ENCODE results near the gene GJD3. TPM values are rescaled to one million over a fixed set of nuclear protein-coding genes. Genes with fewer than 3 reads are reported as not detected.

Gene GJD3
- total RNA-seq, 1 experiment from 2014 or later: not detected

GRCh38 chr17:40328386-40328766, 36.2 kb downstream of the GJD3 start:
- no peak overlapping the region for H3K4me2 ChIP-seq (ENCODE audit: insufficient read depth, insufficient read length, low read length)
- H2BK12ac ChIP-seq (ENCODE audit: insufficient read length, low read depth, low read length): no peak overlapping the region
- H3K23me2 ChIP-seq (ENCODE audit: insufficient read length, low read depth, low read length, poor library complexity, severe bottlenecking): no peaks in the 10 kb centered on the region
- no peak overlapping the region for H2BK120ac ChIP-seq (ENCODE audit: low read depth, low read length, poor library complexity, severe bottlenecking)
- no peak overlapping the region for H3K23ac ChIP-seq (ENCODE audit: insufficient read length, low read depth, low read length)
- Mint-ChIP-seq H3K9me3 (no peaks in the 10 kb centered on the region), H3K4me1 (peaks cover 8 to 18% of the 10 kb centered on the region in 2 experiments), H3K36me3 (ENCODE audit: insufficient read depth in 1 of 3, low read depth in 3 of 3) (peaks cover 6 to 8% (median 7%) of the 10 kb centered on the region in 3 experiments), H3K27me3 (ENCODE audit: low read depth) (peaks cover 22% of the 10 kb centered on the region), H3K4me3 (no peak overlapping the region), H3K27ac (no peak overlapping the region)
- H3K79me1 ChIP-seq (ENCODE audit: insufficient read depth, low read depth, low read length, poor library complexity, severe bottlenecking): no peaks in the 10 kb centered on the region
- no peaks in the 10 kb centered on the region; the same call in 1 of the 2 replicates for H3K4me1 ChIP-seq (ENCODE audit: insufficient read depth, low read length)
- no peak overlapping the region for H2BK5ac ChIP-seq (ENCODE audit: insufficient read length, low read length)
- H3K56ac ChIP-seq (ENCODE audit: insufficient read length, low read depth, low read length): no peak overlapping the region
- H4K91ac ChIP-seq (ENCODE audit: insufficient read length, low read depth, low read length): no peak overlapping the region
- TF ChIP-seq, protein P1, sequence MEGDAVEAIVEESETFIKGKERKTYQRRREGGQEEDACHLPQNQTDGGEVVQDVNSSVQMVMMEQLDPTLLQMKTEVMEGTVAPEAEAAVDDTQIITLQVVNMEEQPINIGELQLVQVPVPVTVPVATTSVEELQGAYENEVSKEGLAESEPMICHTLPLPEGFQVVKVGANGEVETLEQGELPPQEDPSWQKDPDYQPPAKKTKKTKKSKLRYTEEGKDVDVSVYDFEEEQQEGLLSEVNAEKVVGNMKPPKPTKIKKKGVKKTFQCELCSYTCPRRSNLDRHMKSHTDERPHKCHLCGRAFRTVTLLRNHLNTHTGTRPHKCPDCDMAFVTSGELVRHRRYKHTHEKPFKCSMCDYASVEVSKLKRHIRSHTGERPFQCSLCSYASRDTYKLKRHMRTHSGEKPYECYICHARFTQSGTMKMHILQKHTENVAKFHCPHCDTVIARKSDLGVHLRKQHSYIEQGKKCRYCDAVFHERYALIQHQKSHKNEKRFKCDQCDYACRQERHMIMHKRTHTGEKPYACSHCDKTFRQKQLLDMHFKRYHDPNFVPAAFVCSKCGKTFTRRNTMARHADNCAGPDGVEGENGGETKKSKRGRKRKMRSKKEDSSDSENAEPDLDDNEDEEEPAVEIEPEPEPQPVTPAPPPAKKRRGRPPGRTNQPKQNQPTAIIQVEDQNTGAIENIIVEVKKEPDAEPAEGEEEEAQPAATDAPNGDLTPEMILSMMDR (conservative IDR thresholded peaks at IDR 0.05): no peak
- H2AFZ ChIP-seq (ENCODE audit: low read length): no peak overlapping the region
- H3T11ph ChIP-seq (ENCODE audit: low read length): no peak overlapping the region
- no peak overlapping the region for H3K14ac ChIP-seq (ENCODE audit: insufficient read depth, low read length)
- H4K8ac ChIP-seq (replicated peaks; ENCODE audit: insufficient read length, low read depth, low read length): no peak overlapping the region
- WGBS (ENCODE audit: extremely low coverage, insufficient read length, low lambda C conversion rate): no CpG with 5 or more reads among the region's 2 CpGs
- no peak overlapping the region for H2AK5ac ChIP-seq (ENCODE audit: insufficient read length, low read length)
- no peaks in the 10 kb centered on the region for H3K9me3 ChIP-seq (ENCODE audit: control insufficient read depth, low read depth, low read length)
- H3K79me2 ChIP-seq (ENCODE audit: insufficient read depth, low read length): peaks cover 3% of the 10 kb centered on the region; the same call in 1 of the 2 replicates
- no peaks in the 10 kb centered on the region for H3K27me3 ChIP-seq (ENCODE audit: insufficient read depth, low read length)
- H4K5ac ChIP-seq (ENCODE audit: insufficient read length, low read depth, low read length): no peak overlapping the region
- no peak overlapping the region for H3K4ac ChIP-seq (ENCODE audit: low read depth, low read length)
- H2BK20ac ChIP-seq (ENCODE audit: low read depth, low read length, poor library complexity, severe bottlenecking): no peak overlapping the region
- no peak for DNase-seq
- no peak overlapping the region for H3K18ac ChIP-seq (ENCODE audit: insufficient read length, low read depth, low read length)
- H3K27ac ChIP-seq (ENCODE audit: insufficient read length, low read depth, low read length): no peak overlapping the region
- no peak overlapping the region for H2BK15ac ChIP-seq (ENCODE audit: low read depth, low read length)
- H3K9ac ChIP-seq (ENCODE audit: extremely low read depth, insufficient read length, low read length): no peak overlapping the region
- no peaks in the 10 kb centered on the region for H4K20me1 ChIP-seq (ENCODE audit: control insufficient read depth, insufficient read depth, insufficient read length)
